NT2/D1 (cell line): ENCODE data around the gene SLC2A2.

ENCODE experiments used
- DNase-seq: peaks from one replicate; pipeline ENCODE4 v3.0.0-alpha.2; 2011; ENCODE audit warnings: low read depth, low spot score
- H3K27me3 ChIP-seq: 2 replicates; pipeline ENCODE4 v1.6.0; 2011; ENCODE audit warnings: mild to moderate bottlenecking; ENCODE audit not compliant: insufficient read length, insufficient read depth
- H3K36me3 ChIP-seq: 2 replicates; pipeline ENCODE4 v1.6.1; 2011; ENCODE audit warnings: mild to moderate bottlenecking, low read length, mixed read lengths; ENCODE audit not compliant: insufficient read depth, insufficient read length
- H3K4me1 ChIP-seq: 2 replicates; pipeline ENCODE4 v1.5.1; 2011; ENCODE audit not compliant: insufficient read depth, insufficient read length
- H3K4me3 ChIP-seq: 2 replicates; pipeline ENCODE4 v1.5.1; 2011; ENCODE audit warnings: low read depth; ENCODE audit not compliant: insufficient read length
- H3K9ac ChIP-seq: 2 replicates; pipeline ENCODE4 v1.6.0; 2011; ENCODE audit warnings: low read depth; ENCODE audit not compliant: insufficient read length
- H3K9me3 ChIP-seq: 2 replicates; pipeline ENCODE4 v1.5.1; 2011; ENCODE audit warnings: mild to moderate bottlenecking, low read length; ENCODE audit not compliant: insufficient read depth
- SUZ12 ChIP-seq: IDR thresholded peaks from 2 replicates; pipeline ENCODE4 v1.6.1; 2011; ENCODE audit not compliant: insufficient read length, insufficient read depth; ENCODE audit errors: extremely low read depth
- YY1 ChIP-seq: IDR thresholded peaks from 2 replicates; pipeline ENCODE4 v1.6.1; 2011; ENCODE audit not compliant: insufficient read length, insufficient read depth
- ZNF274 ChIP-seq: IDR thresholded peaks from 2 replicates; pipeline ENCODE4 v1.6.1; 2011; ENCODE audit warnings: mild to moderate bottlenecking, low read depth, low read length

SLC2A2 gene

GRCh38 chr3:170949211-170949610 lies 77.3 kb downstream of the SLC2A2 start:
- TF ChIP-seq SUZ12 (no peak), ZNF274 (no peak), YY1 (no peak)
- DNase-seq, result no peak
- no peak overlapping the region for H3K4me3 ChIP-seq
- H3K9ac ChIP-seq, result no peak overlapping the region
- H3K36me3 ChIP-seq, result no peaks in the 10 kb centered on the region
- H3K27me3 ChIP-seq, result no peaks in the 10 kb centered on the region
- H3K9me3 ChIP-seq, result peaks cover 21% of the 10 kb centered on the region; the same call in 1 of the 2 replicates
- H3K4me1 ChIP-seq, result peaks cover 3% of the 10 kb centered on the region

GRCh38 chr3:170947018-170947769 lies 79.3 kb downstream of the SLC2A2 start:
- Histone ChIP-seq H3K27me3 (no peaks in the 10 kb centered on the region), H3K9me3 (peaks cover 21% of the 10 kb centered on the region; the same call in 1 of the 2 replicates), H3K4me3 (no peak overlapping the region), H3K36me3 (no peaks in the 10 kb centered on the region), H3K4me1 (no peaks in the 10 kb centered on the region), H3K9ac (no peak overlapping the region)
- TF ChIP-seq SUZ12 (no peak), ZNF274 (no peak), YY1 (no peak)
- DNase-seq, result no peak
